ENCODE results near the gene KCNIP4. TPM values are rescaled to one million over a fixed set of nuclear protein-coding genes. Genes with fewer than 3 reads are reported as not detected.
A peak's percentile ranks its signal among the peaks of the same experiment; 100 is the strongest.

KCNIP4 gene
- total and polyA plus RNA-seq, 2 of the 8 experiments (the other 6 are each of a cell fraction or from before 2014, with no cell fraction given), result 0.06 TPM; not detected in 1

DNA sequence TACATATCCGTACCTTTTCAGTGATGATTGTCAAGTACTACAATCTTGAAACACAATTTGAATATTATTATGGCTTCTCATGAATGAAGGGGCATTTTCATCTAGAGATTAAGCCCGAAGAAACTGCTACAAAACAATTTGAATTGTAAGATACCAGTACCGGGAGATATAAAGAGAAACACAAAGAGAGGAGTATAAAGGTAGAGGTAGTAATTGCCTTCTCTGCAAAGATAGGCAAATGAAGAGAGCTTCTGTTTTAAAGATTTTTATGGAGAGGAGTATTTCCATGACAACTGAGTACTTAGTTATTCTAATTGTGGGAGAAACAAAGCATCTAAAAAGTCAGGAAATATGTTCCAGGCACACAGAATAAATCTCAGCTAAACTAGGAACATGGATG, 25.3 kb upstream of the KCNIP4 start:
- Histone ChIP-seq H3K4me2 (ENCODE audit: insufficient read depth in 1 of 2, low read depth in 2 of 2, low read length in 2 of 2) (no peak overlapping the region), H3K56ac (replicated peaks; ENCODE audit: insufficient read length, low read depth, low read length) (no peak overlapping the region), H2BK120ac (replicated peaks; ENCODE audit: low read depth, low read length) (no peak overlapping the region), H3K14ac (ENCODE audit: insufficient read length) (no peak overlapping the region), H3K27me3 (replicated peaks in 1 of 4; ENCODE audit: control insufficient read depth in 3 of 4, extremely low read depth in 1 of 4, insufficient read depth in 3 of 4, low read length in 3 of 4) (no peaks in the 10 kb centered on the region), H2BK20ac (ENCODE audit: low read length) (no peak overlapping the region), H2AK5ac (ENCODE audit: low read depth, low read length) (no peak overlapping the region), H3K23me2 (ENCODE audit: low read depth, low read length) (no peaks in the 10 kb centered on the region), H2AFZ (ENCODE audit: low read length) (no peak overlapping the region), H4K5ac (ENCODE audit: insufficient read length, low read depth, low read length) (no peak overlapping the region), H4K8ac (ENCODE audit: extremely low read depth, insufficient read depth, low read length) (no peak overlapping the region), H3K79me1 (ENCODE audit: low read depth, low read length) (no peaks in the 10 kb centered on the region), H3K36me3 (ENCODE audit: control insufficient read depth in 2 of 4, insufficient read depth in 4 of 4, low read length in 3 of 4) (no peaks in the 10 kb centered on the region), H3K23ac (ENCODE audit: insufficient read length) (no peak overlapping the region), H3K79me2 (ENCODE audit: control insufficient read depth in 1 of 2, insufficient read depth in 2 of 2, low read length in 2 of 2) (no peaks in the 10 kb centered on the region), H2BK12ac (ENCODE audit: low read depth, low read length) (no peak overlapping the region), H2BK5ac (ENCODE audit: low read depth, low read length) (no peak overlapping the region), H3K9me3 (ENCODE audit: insufficient read depth in 2 of 2, low read depth in 1 of 2, low read length in 1 of 2) (0 out of 4 replicates have a peak, but pooled peaks cover 0 to 3% of the 10 kb centered on the region in 2 experiments), H3K4ac (replicated peaks; ENCODE audit: insufficient read length, low read depth, low read length) (no peak overlapping the region), H3K18ac (ENCODE audit: extremely low read depth, low read length) (no peak overlapping the region), H4K91ac (replicated peaks; ENCODE audit: insufficient read length, low read length) (no peak overlapping the region), H4K20me1 (replicated peaks in 1 of 2; ENCODE audit: control insufficient read depth in 1 of 2, insufficient read depth in 2 of 2, low read length in 2 of 2) (no peaks in the 10 kb centered on the region), H2BK15ac (ENCODE audit: low read length) (no peak overlapping the region), H3K9ac (replicated peaks in 1 of 4; ENCODE audit: extremely low read depth in 1 of 4, low read depth in 3 of 4, low read length in 3 of 4) (no peak overlapping the region), H3K4me3 (ENCODE audit: extremely low read depth in 1 of 4, insufficient read depth in 2 of 4, low read depth in 3 of 4, low read length in 4 of 4) (peak overlapping the region in 1 of 4 experiments; percentile 29; a peak in 1 of 8 replicates), H3K4me1 (replicated peaks in 1 of 4; ENCODE audit: control insufficient read depth in 3 of 4, insufficient read depth in 4 of 4, low read length in 3 of 4) (peaks cover 0 to 3% (median 1%) of the 10 kb centered on the region in 4 experiments; a peak in 2 of 7 replicates), H3K27ac (ENCODE audit: low read depth, low read length) (no peak overlapping the region)
- POLR2A ChIA-PET (ENCODE audit: partially characterized antibody), result no interaction called here
- TF ChIP-seq KDM1A (IDR thresholded peaks at IDR 0.05; ENCODE audit: borderline replicate concordance, low read length) (no peak), RAD21 (IDR thresholded peaks at IDR 0.05 in 1 of 2, conservative IDR thresholded peaks at IDR 0.05 in 1 of 2; ENCODE audit: low read depth in 2 of 2, low read length in 2 of 2) (no peak), EZH2 (IDR thresholded peaks at IDR 0.05; ENCODE audit: low read depth, low read length, severe bottlenecking) (no peak), POU5F1 (IDR thresholded peaks at IDR 0.05; ENCODE audit: low read depth, low read length) (no peak), BRCA1 (IDR thresholded peaks at IDR 0.05; ENCODE audit: low read depth, low read length) (no peak), SIN3A (conservative IDR thresholded peaks at IDR 0.05 in 1 of 2, IDR thresholded peaks at IDR 0.05 in 1 of 2; ENCODE audit: low read depth in 1 of 2, low read length in 2 of 2) (no peak), SP2 (IDR thresholded peaks at IDR 0.05; ENCODE audit: low read length) (no peak)
- no peak for FAIRE-seq
- CTCF ChIA-PET (ENCODE audit: partially characterized antibody), result interaction anchor here (1.4 to 1.6 kb wide), 2 partner anchors 8 to 25 kb away, joined by 4 to 6 read pairs; partner anchors contain the start of gene KCNIP4
- no peak for DNase-seq (ENCODE audit: low read depth in 1 of 2, low spot score in 2 of 2)
- 43% methylated on average over 3 of the region's 3 CpGs; no CpG with 5 or more reads in 1 of the 2 experiments for WGBS, 2 experiments (ENCODE audit: extremely low coverage in 1 of 2, insufficient coverage in 1 of 2, insufficient read length in 1 of 2, insufficient replicate concordance in 2 of 2, low coverage in 1 of 2, low lambda C conversion rate in 2 of 2, missing lambda C conversion rate in 1 of 2)

Measured in H1 (cell line).